Posterior vena cava (tissue), 2 donors: ENCODE data around the gene FNIP2. TPM values are rescaled to one million over a fixed set of nuclear protein-coding genes. Genes with fewer than 3 reads are reported as not detected.
"Not testable (repeated sequence)": the region's sequence is repeated elsewhere in the genome, so short reads cannot be mapped to it uniquely, and the experiment has no call there.

Experiments used
- DNase-seq: peaks from one replicate; pipeline ENCODE4 v3.0.0-alpha.2; 2020; ENCODE audit warnings: low spot score
- intact Hi-C, 2 donors: fragments of 100-400 bp; cut with DNase I; formaldehyde crosslinking; loops; one replicate each; pipeline versions ENCODE4 v1.14.1 to v1.14.2; 2022 to 2023
- total RNA-seq, 2 donors: library from RNA; stranded (reverse); fragmentation: NEBNext Ultra II Directional; extraction: Animal tissue kit (Norgen Biotek cat#: 25700); gene quantifications; one replicate each; pipeline ENCODE4 v1.2.1, GENCODE V29; 2021
- donor health status: DM: yes; HTN: yes; CAD: no.
- donor health status: DM: yes; HTN: yes; CAD: no.

Gene FNIP2
- total RNA-seq, 2 donors from 2014 or later, result 37.9 to 93.0 TPM

DNA sequence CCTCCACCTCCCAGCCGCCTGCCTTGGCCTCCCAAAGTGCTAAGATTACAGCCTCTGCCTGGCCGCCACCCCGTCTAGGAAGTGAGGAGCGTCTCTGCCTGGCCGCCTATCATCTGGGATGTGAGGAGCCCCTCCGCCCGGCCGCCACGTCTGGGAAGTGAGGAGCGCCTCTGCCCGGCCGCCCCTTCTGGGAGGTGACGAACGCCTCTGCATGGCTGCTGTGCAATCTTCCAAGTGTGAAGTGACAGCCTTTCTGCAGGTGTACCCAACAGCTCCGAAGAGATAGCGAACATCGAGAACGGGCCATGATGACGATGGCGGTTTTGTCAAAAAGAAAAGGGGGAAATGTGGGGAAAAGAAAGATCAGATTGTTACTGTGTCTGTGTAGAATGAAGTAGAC lies 9.3 kb upstream of the FNIP2 start:
- intact Hi-C loops, result not testable (repeated sequence)

GRCh38 chr4:158760866-158761265 lies 8.0 kb upstream of the FNIP2 start:
- DNase-seq, result no peak
- intact Hi-C loops, result no loop called here

More for the DNA sequence above, 9.3 kb upstream of the FNIP2 start:
- not testable (repeated sequence) for DNase-seq

GRCh38 chr4:158762553-158762952 lies 6.3 kb upstream of the FNIP2 start:
- intact Hi-C loops, result no loop called here
- no peak for DNase-seq

GRCh38 chr4:158763462-158763861 lies 5.4 kb upstream of the FNIP2 start:
- intact Hi-C loops, result no loop called here
- DNase-seq, result no peak

DNA sequence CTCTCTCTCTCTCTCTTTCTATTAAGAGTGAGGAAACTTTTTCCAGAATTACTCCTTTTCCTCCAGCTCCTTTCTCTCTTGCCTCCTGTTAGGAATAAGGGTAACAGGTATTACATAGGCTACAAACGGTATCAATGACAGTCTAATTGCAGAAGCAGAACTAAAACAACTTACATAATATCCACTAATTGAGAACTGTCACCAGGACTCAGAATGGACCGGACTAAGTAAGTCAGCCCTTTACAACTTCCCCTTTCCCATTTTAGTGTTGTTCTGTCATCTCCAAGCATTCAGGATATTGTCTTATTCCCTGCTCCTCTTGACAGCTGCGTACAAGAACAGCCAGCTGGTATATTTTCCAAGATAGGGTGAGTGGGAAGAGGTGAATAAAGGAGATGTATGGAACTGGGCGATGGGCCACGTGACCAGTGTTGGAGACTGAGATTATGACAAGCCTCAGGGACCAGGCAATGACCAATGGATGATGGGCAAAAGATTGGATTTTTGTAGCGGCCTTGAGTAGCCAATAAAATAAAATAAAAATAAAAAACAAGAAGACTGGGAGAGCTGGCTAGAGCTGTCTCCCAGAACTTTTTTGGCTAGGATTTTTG lies 2.3 kb upstream of the FNIP2 start:
- no peak for DNase-seq
- intact Hi-C loops, result loop anchor here in 1 of 2 donors (5.0 kb wide), 1 partner anchor 46 kb away; no protein-coding TSS in a partner anchor

DNA sequence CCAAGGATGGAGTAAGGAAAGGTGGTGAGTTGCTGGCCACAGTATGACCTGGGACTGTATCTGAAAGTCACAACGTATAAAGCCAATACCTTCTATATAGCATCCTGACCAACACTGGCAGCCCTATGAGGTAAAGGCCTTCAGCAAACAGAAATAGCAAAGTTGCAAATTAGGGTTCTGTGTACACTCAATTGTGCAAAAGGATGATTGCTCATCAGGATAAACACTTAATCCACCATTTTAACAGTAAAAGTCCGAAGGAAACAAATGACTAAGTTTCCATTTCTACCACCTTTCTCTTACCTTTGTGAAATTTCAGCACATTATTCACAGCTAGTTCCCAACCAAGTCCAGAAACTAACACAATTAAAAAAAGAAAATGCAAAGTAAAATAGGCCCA lies 1.4 kb upstream of the FNIP2 start:
- intact Hi-C loops, result loop anchor here in 1 of 2 donors (5.0 kb wide), 1 partner anchor 45 kb away; no protein-coding TSS in a partner anchor
- DNase-seq, result no peak

DNA sequence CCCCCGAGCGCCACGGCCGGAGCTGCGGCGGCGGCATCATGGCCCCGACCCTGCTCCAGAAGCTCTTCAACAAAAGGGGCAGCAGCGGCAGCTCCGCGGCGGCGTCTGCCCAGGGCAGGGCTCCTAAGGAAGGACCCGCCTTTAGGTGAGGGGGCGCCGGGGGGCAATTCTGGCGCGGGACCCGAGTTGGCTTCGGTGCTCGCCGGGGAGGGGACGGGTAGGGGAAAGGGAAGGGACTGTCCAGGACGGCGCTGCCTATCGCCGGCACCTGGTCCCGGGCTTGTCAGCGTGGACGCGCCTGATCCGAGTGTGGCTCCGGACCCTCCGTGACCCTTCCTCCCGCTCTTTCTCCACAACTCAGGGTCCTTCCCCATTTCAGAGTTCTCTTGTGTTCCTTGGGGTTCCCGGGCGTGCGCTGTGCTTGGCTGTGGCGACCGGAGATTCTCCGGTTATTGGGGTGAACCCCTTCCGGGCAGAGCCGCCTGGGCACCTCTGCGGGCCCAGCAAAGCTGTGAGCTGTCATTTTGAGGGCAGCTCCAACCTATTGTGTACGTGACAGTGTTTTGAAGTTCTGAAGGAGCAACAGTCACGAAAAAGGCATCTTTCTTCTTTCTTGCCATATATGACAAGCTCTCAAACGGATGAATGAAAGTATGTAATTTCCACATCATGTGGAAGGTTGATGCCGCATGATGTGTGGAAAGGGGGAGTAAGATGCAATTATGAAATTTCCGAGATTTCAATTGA lies 522 bp downstream of the FNIP2 start:
- peak; percentile 84 for DNase-seq
- intact Hi-C loops, result loop anchor here in 1 of 2 donors (5.0 kb wide), 1 partner anchor 43 kb away; no protein-coding TSS in a partner anchor

DNA sequence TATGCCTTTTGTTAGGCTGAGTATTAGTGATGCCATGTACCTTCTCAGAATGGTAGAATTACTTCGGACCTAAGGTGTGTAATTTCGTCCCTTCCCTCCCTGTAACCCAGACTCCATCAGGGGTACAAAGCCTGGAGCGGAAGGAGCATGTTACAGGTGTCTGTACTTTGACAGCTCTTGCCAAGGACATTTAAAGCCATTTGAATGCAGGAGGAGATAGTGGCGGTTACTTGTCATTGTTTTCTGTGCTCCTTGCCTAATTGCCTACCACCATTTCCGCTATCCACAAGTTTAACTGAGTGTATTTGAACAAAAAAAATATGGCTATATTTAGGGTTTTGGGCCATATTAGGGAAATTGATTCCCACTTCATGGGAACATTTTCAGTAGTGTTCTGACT lies 1.8 kb downstream of the FNIP2 start:
- intact Hi-C loops, result loop anchor here in 1 of 2 donors (10.0 kb wide), 1 partner anchor 54 kb away; no protein-coding TSS in a partner anchor
- no peak for DNase-seq

GRCh38 chr4:158771776-158772175 lies 3.0 kb downstream of the FNIP2 start:
- intact Hi-C loops, result loop anchor here in 1 of 2 donors (10.0 kb wide), 1 partner anchor 53 kb away; no protein-coding TSS in a partner anchor
- DNase-seq, result no peak

GRCh38 chr4:158775091-158775651 lies 6.3 kb downstream of the FNIP2 start:
- no peak for DNase-seq
- intact Hi-C loops, result loop anchor here in 1 of 2 donors (10.0 kb wide), 1 partner anchor 50 kb away; no protein-coding TSS in a partner anchor

- no peak for DNase-seq
- intact Hi-C loops, result loop anchor here in 1 of 2 donors (10.0 kb wide), 1 partner anchor 49 kb away; no protein-coding TSS in a partner anchor
Observed at GRCh38 chr4:158776106-158776505, 7.3 kb downstream of the FNIP2 start.

GRCh38 chr4:158777423-158778155 lies 8.8 kb downstream of the FNIP2 start:
- DNase-seq, result no peak
- intact Hi-C loops, result loop anchor here in 1 of 2 donors (10.0 kb wide), 1 partner anchor 47 kb away; no protein-coding TSS in a partner anchor

GRCh38 chr4:158778156-158778711 lies 9.4 kb downstream of the FNIP2 start:
- DNase-seq, result no peak
- intact Hi-C loops, result loop anchor here in 1 of 2 donors (10.0 kb wide), 1 partner anchor 47 kb away; no protein-coding TSS in a partner anchor

DNA sequence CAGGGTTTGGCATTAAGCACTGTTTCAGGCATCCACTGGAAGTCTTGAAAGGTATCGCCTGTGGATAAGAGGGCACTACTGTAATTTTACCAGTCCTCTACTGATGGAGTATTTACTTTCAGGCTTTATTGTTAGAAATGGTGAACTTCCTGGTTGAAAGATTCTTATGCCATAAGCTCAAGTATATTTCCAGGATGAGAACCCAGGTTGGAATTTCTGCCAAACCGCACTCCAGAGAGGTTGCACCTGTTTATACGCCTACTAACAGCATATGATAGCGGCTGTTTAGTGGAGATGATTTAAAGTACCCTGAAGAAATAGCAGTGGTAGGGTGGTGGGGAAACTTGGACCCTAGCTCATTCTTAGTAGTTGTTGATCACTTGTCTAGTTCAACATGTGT lies 9.9 kb downstream of the FNIP2 start:
- no peak for DNase-seq
- intact Hi-C loops, result loop anchor here in 1 of 2 donors (10.0 kb wide), 1 partner anchor 46 kb away; no protein-coding TSS in a partner anchor

DNA sequence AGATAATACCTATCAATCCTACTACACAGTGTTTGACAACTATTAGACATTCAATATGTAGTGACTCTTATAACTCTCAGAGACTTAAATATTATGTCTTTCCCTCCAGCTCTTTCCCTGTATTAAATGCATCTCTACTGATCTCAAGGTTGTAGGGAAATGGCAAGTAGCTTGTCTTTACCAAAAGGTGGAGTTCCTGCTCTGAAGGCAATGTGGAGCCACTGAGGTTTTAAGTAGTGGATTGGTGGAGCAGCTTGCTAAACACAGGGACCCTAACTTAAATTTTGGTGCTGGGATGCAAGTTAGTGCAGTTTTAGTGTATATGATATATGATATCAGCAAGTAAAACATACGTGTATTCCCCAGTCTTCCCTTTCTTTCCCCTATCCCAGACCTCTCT lies 13.1 kb downstream of the FNIP2 start:
- no peak for DNase-seq

GRCh38 chr4:158782551-158783360 lies 13.9 kb downstream of the FNIP2 start:
- no peak for DNase-seq
- intact Hi-C loops, result no loop called here

More for the DNA sequence above, 13.1 kb downstream of the FNIP2 start:
- intact Hi-C loops, result no loop called here

GRCh38 chr4:158783785-158784184 lies 15.0 kb downstream of the FNIP2 start:
- intact Hi-C loops, result no loop called here

DNA sequence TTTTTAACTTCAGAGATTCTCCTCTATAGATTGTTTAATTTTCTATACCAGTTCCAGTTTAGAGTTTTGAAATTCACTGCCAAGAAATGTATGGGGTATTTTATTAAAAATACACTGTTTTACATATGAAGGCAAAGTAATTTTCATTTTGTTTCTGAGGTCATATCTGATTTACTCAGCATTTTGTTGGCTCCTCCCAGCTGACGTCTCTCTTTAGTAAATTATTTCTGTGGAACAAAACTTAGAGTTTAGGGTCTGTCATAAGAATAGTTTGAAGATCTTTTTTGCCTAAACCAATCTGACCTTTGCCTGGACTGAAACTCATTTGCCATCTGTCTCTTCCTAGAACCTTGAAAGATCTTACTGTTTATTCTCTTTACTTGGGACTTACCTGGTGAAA lies 16.9 kb downstream of the FNIP2 start:
- no peak for DNase-seq
- intact Hi-C loops, result loop anchor here in 1 of 2 donors (5.0 kb wide), 1 partner anchor 37 kb away; no protein-coding TSS in a partner anchor

More at GRCh38 chr4:158783785-158784184, 15.0 kb downstream of the FNIP2 start:
- DNase-seq, result no peak
